ENCODE data around the gene DUOXA1.
"Not testable (repeated sequence)": the region's sequence is repeated elsewhere in the genome, so short reads cannot be mapped to it uniquely, and the experiment has no call there.

DUOXA1 gene

DNA sequence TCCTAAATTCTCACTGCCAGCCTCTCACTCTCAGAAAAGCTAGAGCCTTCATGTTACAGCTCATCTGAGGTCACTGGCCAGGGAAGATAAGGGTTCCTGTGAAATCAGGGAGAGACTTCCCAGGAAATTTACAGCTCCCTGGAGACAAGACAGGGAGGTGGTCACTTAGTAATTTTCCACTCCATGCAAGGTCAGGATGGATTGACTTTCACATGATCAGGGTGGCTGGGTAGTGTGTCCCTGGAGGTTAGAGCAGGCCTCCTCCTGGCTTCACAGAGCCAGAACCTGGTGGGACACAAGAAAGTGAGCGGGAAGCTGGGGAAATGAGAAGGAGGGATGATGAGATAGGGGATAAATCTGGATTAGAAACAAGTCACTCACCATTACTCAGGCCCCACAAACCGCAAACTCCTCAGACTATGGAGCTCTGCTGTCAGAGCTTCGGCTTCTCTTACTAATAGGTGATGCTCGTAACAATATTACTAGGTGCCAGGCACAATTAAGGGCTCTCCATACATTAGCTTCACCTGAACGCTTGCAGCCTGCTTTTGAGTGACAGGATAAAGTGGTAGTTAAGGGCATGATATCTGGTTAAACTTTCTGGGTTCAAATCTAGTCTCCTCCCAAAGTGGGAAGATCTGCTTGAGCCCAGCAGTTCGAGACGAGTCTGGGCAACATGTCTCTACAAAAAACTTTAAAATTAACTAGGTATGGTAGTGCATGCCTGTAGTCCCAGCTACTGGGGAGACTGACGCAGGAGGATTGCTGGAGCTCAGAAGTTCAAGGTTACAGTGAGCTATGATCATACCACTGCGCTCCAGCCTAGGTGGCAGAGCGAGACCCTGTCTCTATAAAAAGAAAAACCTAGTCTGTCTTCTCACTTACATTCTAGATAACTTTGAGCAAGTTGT is 40.6 kb downstream of the DUOXA1 start:
- DNase-seq = no peak

DNA sequence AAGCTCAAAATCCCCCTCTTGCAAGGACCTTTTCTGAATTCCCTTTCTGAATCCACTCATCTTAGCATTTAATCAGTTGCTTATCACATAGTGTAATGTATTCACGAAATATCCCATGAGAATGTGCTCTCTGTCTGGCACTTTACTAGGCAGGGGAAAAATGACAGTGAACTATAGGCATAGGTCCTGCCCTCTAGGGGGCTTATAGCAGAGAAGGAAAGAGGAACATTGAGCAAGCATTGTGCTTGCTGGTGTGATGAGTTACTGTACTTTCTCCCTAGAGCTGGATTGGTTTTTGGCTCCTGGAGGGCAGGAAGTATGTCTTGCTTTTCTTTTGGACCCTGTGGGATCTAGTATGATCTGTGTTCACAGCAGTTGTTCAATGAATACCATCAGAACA is 42.2 kb downstream of the DUOXA1 start:
- no peak for DNase-seq

GRCh38 chr15:45084163-45084562 is 45.5 kb downstream of the DUOXA1 start:
- no peak for DNase-seq

DNA sequence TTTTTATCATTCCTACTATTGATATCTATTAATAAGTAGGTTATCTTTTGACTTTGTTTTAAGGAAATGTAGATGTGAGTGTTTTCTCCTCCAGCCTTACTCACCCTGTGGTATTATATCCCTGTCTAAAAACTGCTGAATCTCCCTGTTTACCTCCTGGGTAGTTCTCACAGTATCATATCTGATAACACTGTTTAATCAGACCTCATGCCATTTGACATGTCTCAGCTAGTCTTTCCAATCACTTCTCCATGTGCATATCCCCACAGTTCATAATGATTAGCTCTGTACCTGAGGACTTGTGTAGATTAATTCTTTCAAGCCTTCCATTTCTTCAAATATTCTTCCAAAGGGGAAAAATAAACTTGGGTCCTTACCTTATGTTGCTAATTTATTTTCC is 46.5 kb downstream of the DUOXA1 start:
- no peak for DNase-seq

DNA sequence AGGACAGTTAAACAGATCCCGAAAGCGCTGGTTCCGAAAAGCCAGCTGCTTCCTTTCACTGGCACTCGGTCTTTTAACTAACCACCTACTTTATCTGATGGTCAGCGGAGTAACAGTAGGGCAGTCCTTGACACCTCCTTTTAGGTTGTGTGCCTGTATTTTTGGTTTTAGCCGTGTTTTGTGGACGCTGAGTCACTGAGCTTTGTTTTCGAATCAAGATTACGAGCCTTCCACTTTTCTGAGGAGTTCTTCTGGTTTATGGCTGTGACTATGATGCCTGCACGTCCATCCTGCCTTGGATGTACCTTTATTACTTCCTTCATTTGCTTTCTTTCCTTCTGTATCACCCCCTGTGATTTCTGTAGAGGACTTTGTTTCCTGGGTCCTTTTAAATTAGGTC is 47.3 kb downstream of the DUOXA1 start:
- DNase-seq = not testable (repeated sequence)

GRCh38 chr15:45080593-45080992 is 49.1 kb downstream of the DUOXA1 start:
- not testable (repeated sequence) for DNase-seq

DNA sequence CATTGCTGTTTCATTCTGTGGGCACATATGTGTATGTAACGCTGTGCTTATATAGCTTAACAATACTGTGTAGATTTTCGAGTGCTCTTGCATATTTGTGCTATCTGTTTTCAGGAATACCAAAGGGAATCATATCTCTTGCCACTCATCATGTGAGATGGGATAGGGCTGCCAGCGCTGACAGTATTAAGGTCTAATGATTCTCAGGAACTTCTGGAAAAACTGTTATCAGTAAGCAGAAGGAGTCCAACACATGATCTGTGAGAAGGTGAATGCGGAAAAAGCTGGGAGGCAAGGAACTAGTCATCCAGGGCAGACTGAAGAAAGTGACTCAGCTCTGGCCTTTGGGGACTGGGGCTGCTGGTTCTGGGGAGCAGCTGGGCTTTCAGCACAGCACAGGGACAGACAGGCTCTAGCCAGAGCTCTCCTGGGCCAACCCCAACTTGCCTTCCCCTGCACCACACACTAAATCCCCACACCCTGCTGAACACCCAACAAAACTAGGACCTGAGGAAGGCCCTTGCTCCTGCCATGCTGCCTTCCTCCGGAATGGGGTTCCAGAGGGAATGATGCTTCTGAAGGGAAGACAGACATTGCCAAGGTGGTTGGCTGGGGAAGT is 49.9 kb downstream of the DUOXA1 start:
- DNase-seq = not testable (repeated sequence)

- DNase-seq = not testable (repeated sequence)
Measured at GRCh38 chr15:45079201-45079600, 50.5 kb downstream of the DUOXA1 start.

DNA sequence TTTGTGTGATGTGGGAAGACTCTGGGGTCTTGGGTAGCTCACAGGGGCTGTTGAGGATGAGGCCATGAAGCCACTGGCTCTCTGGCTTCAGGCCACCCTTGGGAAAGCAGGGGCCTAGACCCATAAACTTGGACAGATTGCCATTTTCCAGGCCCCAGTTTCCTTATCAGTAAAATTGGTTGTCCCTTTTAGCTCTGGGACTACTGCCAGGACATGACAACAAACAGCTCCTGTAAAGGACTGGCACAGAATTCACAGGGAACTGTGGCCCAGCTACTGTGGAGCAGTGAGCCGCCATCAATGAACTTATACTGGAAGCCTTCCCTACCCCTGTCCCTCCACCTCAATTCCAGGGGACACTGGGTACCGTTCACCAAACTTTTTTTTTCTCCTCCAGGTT is 52.3 kb downstream of the DUOXA1 start:
- DNase-seq = not testable (repeated sequence)

DNA sequence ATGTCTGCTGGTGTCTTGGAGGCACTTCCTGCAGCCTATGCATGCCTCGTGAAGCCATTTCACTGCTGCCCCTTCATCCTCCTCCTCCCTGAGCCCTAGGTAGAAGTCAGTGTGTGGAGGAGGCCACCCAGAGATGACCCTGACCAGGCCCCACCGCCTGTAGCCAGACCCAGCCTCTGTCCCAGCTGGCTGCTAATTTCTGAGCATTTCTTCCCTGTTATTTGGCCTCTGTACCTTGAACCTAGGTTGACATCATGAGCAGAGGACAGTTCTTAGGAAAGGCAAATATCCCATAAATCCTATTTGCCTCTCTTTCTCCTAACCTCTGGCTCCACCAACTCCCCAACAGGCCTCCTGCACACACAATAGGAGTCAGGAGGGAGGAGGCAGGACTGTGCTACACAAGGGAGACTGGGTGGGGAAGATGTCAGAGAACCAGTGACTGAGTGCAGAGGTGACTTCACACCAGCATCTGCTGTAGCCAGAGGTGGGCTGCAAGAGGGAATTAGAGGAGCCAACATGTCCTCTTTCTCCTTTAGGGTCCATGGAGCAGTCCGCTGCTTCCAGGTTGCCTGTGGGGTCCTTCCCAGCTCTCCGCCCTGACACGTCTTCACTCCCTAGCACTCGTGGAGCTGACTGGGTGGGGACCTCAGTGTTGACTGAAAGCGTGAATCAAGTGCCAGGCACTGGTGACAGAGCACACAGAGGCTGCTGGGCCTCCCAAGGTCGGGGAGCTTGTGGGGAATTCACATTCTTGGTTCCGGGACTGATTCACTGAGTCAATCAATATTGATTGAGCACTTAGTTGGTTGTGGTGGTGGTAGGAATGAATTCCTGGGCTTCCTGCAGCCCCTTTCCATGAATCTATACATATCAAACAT is 54.0 kb downstream of the DUOXA1 start:
- not testable (repeated sequence) for DNase-seq

- not testable (repeated sequence) for DNase-seq
Measured at GRCh38 chr15:45073602-45074001, 56.1 kb downstream of the DUOXA1 start.

DNA sequence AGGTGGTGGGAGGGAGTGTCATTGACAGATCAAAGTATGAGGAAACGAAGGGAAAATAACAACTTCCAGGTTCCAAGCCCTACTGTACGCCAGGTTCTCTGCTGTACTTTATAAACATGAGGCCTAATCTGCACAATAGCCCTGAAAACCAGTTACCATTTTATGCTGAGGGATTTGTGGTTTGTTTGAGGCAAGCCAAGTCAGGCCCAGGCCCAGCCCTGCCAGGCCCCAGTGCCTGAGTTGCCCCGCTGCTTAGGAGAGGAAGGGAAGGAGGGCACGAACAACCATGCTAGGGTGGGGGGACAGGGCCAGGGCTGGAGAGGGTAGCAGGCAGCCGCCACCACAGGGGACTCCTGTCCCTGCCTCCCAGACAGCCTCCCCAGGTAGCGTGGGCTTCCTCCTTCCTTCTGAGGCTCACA is 59.7 kb downstream of the DUOXA1 start:
- DNase-seq = not testable (repeated sequence)
